Pulmonary artery endothelial cell (primary cell): ENCODE measurements around the gene ALG10B. TPM values are rescaled to one million over a fixed set of nuclear protein-coding genes. Genes with fewer than 3 reads are reported as not detected.

Experiments
- DNase-seq: peaks from one replicate; pipeline ENCODE4 v3.0.0-alpha.2; 2011; ENCODE audit warnings: low read depth, low spot score
- total RNA-seq: library from RNA; depleted of rRNA; stranded (reverse); fragments of >200 nt; gene quantifications from 2 replicates; pipeline ENCODE4 v1.2.3, GENCODE V29; 2014

ALG10B gene
- total RNA-seq, 1 donor from 2014 or later, result 5.9 TPM

DNA sequence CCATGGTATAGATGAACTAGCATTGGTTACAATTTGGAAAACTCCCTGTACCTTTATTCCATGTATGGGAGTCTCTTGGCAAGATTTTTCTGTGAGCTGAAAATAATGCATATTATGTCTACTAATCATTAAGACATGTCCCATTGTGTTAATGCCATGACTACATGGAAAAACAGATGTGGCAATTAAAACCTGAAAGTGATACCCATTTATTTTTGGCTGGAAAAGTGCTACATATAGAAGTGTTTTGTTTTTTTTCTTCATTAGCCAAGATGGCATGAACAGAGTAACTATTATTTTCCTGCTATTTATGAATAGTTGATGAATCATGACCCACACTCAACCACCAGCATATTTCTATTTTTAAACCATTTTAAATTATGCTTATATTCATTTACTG is 58.2 kb downstream of the ALG10B start:
- DNase-seq, result no peak
